ENCODE data around the gene FBXL12. TPM values are rescaled to one million over a fixed set of nuclear protein-coding genes. Genes with fewer than 3 reads are reported as not detected.
"Not testable (repeated sequence)": the region's sequence is repeated elsewhere in the genome, so short reads cannot be mapped to it uniquely, and the experiment has no call there.

The FBXL12 gene
- total RNA-seq, 1 donor, result 21.6 TPM

DNA sequence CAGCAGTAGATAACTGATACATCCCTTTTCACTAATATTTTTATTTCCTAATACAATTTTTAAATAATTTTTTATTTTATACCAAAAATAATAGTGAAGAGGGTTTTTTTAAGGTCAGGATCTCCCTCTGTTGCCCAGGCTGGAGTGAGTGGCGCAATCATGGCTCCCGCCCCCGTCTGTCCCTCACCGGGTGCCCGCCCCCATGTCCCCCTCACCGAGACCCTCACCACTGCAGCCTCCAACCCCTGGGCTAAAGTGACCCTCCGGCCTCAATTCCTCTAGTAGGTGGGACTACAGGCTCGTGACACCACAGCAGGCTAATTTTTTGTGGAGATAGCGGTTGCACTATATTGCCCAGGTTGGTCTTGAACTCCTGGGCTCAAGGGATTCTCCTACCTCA is 32.5 kb downstream of the FBXL12 start:
- TF ChIP-seq, protein P1, sequence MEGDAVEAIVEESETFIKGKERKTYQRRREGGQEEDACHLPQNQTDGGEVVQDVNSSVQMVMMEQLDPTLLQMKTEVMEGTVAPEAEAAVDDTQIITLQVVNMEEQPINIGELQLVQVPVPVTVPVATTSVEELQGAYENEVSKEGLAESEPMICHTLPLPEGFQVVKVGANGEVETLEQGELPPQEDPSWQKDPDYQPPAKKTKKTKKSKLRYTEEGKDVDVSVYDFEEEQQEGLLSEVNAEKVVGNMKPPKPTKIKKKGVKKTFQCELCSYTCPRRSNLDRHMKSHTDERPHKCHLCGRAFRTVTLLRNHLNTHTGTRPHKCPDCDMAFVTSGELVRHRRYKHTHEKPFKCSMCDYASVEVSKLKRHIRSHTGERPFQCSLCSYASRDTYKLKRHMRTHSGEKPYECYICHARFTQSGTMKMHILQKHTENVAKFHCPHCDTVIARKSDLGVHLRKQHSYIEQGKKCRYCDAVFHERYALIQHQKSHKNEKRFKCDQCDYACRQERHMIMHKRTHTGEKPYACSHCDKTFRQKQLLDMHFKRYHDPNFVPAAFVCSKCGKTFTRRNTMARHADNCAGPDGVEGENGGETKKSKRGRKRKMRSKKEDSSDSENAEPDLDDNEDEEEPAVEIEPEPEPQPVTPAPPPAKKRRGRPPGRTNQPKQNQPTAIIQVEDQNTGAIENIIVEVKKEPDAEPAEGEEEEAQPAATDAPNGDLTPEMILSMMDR (IDR thresholded peaks at IDR 0.05; ENCODE audit: insufficient read depth, low read depth, low read length), result no peak
- H3K4me3 ChIP-seq (ENCODE audit: low read depth, low read length), result peak overlapping the region; percentile 85
- no peak for DNase-seq (ENCODE audit: low read depth)

GRCh38 chr19:9785367-9786331 is 33.2 kb downstream of the FBXL12 start:
- H3K4me3 ChIP-seq (ENCODE audit: low read depth, low read length), result peak overlapping the region; percentile 85
- DNase-seq (ENCODE audit: low read depth), result peak; percentile 98
- TF ChIP-seq, protein P1 (IDR thresholded peaks at IDR 0.05; ENCODE audit: insufficient read depth, low read depth, low read length), result no peak

DNA sequence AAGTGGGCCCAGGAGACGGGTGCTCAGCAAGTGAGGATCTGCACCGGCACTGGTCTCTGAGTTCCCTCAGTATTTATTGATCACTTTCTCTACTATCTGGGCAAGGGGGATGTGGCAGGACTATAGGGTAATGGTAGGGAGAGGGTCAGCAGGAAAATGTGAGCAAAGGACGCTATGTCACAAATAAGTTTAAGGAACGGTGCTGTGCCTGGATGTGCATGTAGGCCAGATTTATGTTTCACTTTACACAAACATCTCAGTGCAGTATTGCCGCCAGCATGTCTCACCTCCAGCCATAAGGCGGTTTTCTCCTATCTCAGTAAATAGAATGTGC is 34.7 kb downstream of the FBXL12 start:
- DNase-seq (ENCODE audit: low read depth), result peak; percentile 52
- H3K4me3 ChIP-seq (ENCODE audit: low read depth, low read length), result not testable (repeated sequence)

- DNase-seq (ENCODE audit: low read depth), result no peak
- H3K4me3 ChIP-seq (ENCODE audit: low read depth, low read length), result no peak overlapping the region
- TF ChIP-seq, protein P1 (IDR thresholded peaks at IDR 0.05; ENCODE audit: insufficient read depth, low read depth, low read length), result no peak
Measured at GRCh38 chr19:9782338-9782737, 36.5 kb downstream of the FBXL12 start.

- TF ChIP-seq, protein P1 (IDR thresholded peaks at IDR 0.05; ENCODE audit: insufficient read depth, low read depth, low read length), result no peak
- DNase-seq (ENCODE audit: low read depth), result peak; percentile 97
- peak within 1 kb of the TSS; percentile 77 for H3K4me3 ChIP-seq (ENCODE audit: low read depth, low read length)
Measured at GRCh38 chr19:9768175-9769112, 50.4 kb downstream of the FBXL12 start, which contains the start of gene ZNF846. Gene ZNF846 (minus strand): TSS chr19:9768738. CDS start chr19:9764950, 3,788 bp downstream.

Small RNAs within 50 kb of the gene (small RNA-seq; reads per million reads assigned to genes)
- not detected for gene RF00156

Other genes with a start within 250 kb of the FBXL12 start
- gene ZNF121, start 234.6 kb downstream of the FBXL12 start, total RNA-seq, result 24.2 and 45.3 TPM in 2 replicates
- gene ZNF561, start 197.8 kb downstream of the FBXL12 start, total RNA-seq, result 33.5 and 57.9 TPM in 2 replicates
- gene ZNF562, start 144.0 kb downstream of the FBXL12 start, total RNA-seq, result 22.2 and 32.4 TPM in 2 replicates
- gene ZNF846, start 50.3 kb downstream of the FBXL12 start, total RNA-seq, result 7.7 and 10.8 TPM in 2 replicates
- 126 and 197 TPM in 2 replicates for gene UBL5, start 8.8 kb upstream of the FBXL12 start, total RNA-seq
- gene PIN1, start 16.2 kb upstream of the FBXL12 start, total RNA-seq, result 76.0 and 87.9 TPM in 2 replicates
- gene OLFM2, start 117.4 kb upstream of the FBXL12 start, total RNA-seq, result 0.43 and 1.3 TPM in 2 replicates
- 5.6 and 10.6 TPM in 2 replicates for gene COL5A3, start 191.4 kb upstream of the FBXL12 start, total RNA-seq
- gene RDH8, start 194.4 kb upstream of the FBXL12 start, total RNA-seq, result not detected in 2 replicates